H9 (cell line): Measurements from ENCODE around the gene NOP9. TPM values are rescaled to one million over a fixed set of nuclear protein-coding genes. Genes with fewer than 3 reads are reported as not detected.
A peak's percentile ranks its signal among the peaks of the same experiment; 100 is the strongest.

ENCODE experiments used
- DNase-seq: peaks from one replicate; pipeline ENCODE4 v3.0.0-alpha.2; 2017
- H2AFZ ChIP-seq: one replicate; pipeline ENCODE4 v1.6.1; 2013; ENCODE audit warnings: mild to moderate bottlenecking, low read length, control low read depth, moderate library complexity
- H2AK5ac ChIP-seq: 2 replicates; pipeline ENCODE4 v1.6.1; 2013; ENCODE audit warnings: low read length, control low read depth, mixed read lengths; ENCODE audit not compliant: insufficient read length
- H2BK120ac ChIP-seq: one replicate; pipeline ENCODE4 v1.6.1; 2013; ENCODE audit warnings: low read depth, mild to moderate bottlenecking, low read length, control low read depth, inconsistent platforms; ENCODE audit not compliant: poor library complexity, severe bottlenecking
- H2BK12ac ChIP-seq: 2 replicates; pipeline ENCODE4 v1.6.1; 2013; ENCODE audit warnings: low read length, control low read depth, mixed read lengths, low read depth; ENCODE audit not compliant: insufficient read length
- H2BK15ac ChIP-seq: 2 replicates; pipeline ENCODE4 v1.6.1; 2013; ENCODE audit warnings: low read depth, low read length, control low read depth
- H2BK20ac ChIP-seq: one replicate; pipeline ENCODE4 v1.6.1; 2013; ENCODE audit warnings: low read depth, mild to moderate bottlenecking, low read length, control low read depth, inconsistent platforms; ENCODE audit not compliant: poor library complexity, severe bottlenecking
- H2BK5ac ChIP-seq: 2 replicates; pipeline ENCODE4 v1.6.1; 2013; ENCODE audit warnings: low read length, control low read depth, mixed read lengths; ENCODE audit not compliant: insufficient read length
- H3K14ac ChIP-seq: 2 replicates; pipeline ENCODE4 v1.6.1; 2013; ENCODE audit warnings: low read length, control low read depth; ENCODE audit not compliant: insufficient read depth
- H3K18ac ChIP-seq: 2 replicates; pipeline ENCODE4 v1.6.1; 2013; ENCODE audit warnings: low read depth, mild to moderate bottlenecking, mixed read lengths, low read length, control low read depth; ENCODE audit not compliant: insufficient read length
- H3K23ac ChIP-seq: 2 replicates; pipeline ENCODE4 v1.6.1; 2013; ENCODE audit warnings: low read length, control low read depth, mixed read lengths, low read depth; ENCODE audit not compliant: insufficient read length
- H3K23me2 ChIP-seq: 2 replicates; pipeline ENCODE4 v1.6.1; 2013; ENCODE audit warnings: low read depth, mild to moderate bottlenecking, mixed read lengths, low read length, control low read depth; ENCODE audit not compliant: insufficient read length, poor library complexity, severe bottlenecking
- H3K27ac ChIP-seq: 2 replicates; pipeline ENCODE4 v1.5.1; 2013; ENCODE audit warnings: low read length, control low read depth, mixed read lengths, low read depth; ENCODE audit not compliant: insufficient read length
- H3K27me3 ChIP-seq: 2 replicates; pipeline ENCODE4 v1.6.1; 2013; ENCODE audit warnings: low read length, control low read depth, inconsistent platforms; ENCODE audit not compliant: insufficient read depth
- H3K4ac ChIP-seq: 2 replicates; pipeline ENCODE4 v1.6.1; 2013; ENCODE audit warnings: low read depth, mild to moderate bottlenecking, control low read depth, inconsistent platforms, low read length, moderate library complexity
- H3K4me1 ChIP-seq: 2 replicates; pipeline ENCODE4 v1.6.1; 2013; ENCODE audit warnings: low read length, control low read depth, inconsistent platforms; ENCODE audit not compliant: insufficient read depth
- H3K4me2 ChIP-seq: 2 replicates; pipeline ENCODE4 v1.6.1; 2013; ENCODE audit warnings: low read length, control low read depth, mixed read lengths; ENCODE audit not compliant: insufficient read length, insufficient read depth
- H3K56ac ChIP-seq: 2 replicates; pipeline ENCODE4 v1.6.1; 2013; ENCODE audit warnings: low read depth, mild to moderate bottlenecking, mixed read lengths, low read length, control low read depth; ENCODE audit not compliant: insufficient read length
- H3K79me1 ChIP-seq: 2 replicates; pipeline ENCODE4 v1.6.1; 2013; ENCODE audit warnings: low read depth, mild to moderate bottlenecking, moderate library complexity, low read length, control low read depth, inconsistent platforms; ENCODE audit not compliant: insufficient read depth, poor library complexity, severe bottlenecking
- H3K79me2 ChIP-seq: 2 replicates; pipeline ENCODE4 v1.6.1; 2013; ENCODE audit warnings: low read length, control low read depth, inconsistent platforms; ENCODE audit not compliant: insufficient read depth
- H3K9ac ChIP-seq: 2 replicates; pipeline ENCODE4 v1.6.1; 2013; ENCODE audit warnings: low read length, control low read depth, mixed read lengths; ENCODE audit not compliant: insufficient read length; ENCODE audit errors: extremely low read depth
- H3K9me3 ChIP-seq: one replicate; pipeline ENCODE4 v1.6.1; 2013; ENCODE audit warnings: low read depth, low read length, inconsistent platforms; ENCODE audit not compliant: control insufficient read depth
- H3T11ph ChIP-seq: one replicate; pipeline ENCODE4 v1.6.1; 2013; ENCODE audit warnings: mild to moderate bottlenecking, low read length, control low read depth, inconsistent platforms
- H4K20me1 ChIP-seq: one replicate; pipeline ENCODE4 v1.6.1; 2013; ENCODE audit not compliant: control insufficient read depth, insufficient read length, insufficient read depth
- H4K5ac ChIP-seq: 2 replicates; pipeline ENCODE4 v1.6.1; 2013; ENCODE audit warnings: low read depth, mild to moderate bottlenecking, mixed read lengths, low read length, control low read depth; ENCODE audit not compliant: insufficient read length
- H4K8ac ChIP-seq: replicated peaks from 2 replicates; pipeline ENCODE4 v1.6.1; 2013; ENCODE audit warnings: low read length, control low read depth, mixed read lengths, low read depth; ENCODE audit not compliant: insufficient read length
- H4K91ac ChIP-seq: 2 replicates; pipeline ENCODE4 v1.6.1; 2013; ENCODE audit warnings: low read depth, mild to moderate bottlenecking, moderate library complexity, mixed read lengths, low read length, control low read depth; ENCODE audit not compliant: insufficient read length
- H3K27ac Mint-ChIP-seq, 3 experiments: 2 replicates in 2 of 3; 3 replicates in 1 of 3; pipeline ENCODE4 v1.8.0; 2020 to 2021; ENCODE audit warnings: mixed read lengths in 3 of 3, mild to moderate bottlenecking in 1 of 3, moderate library complexity in 1 of 3
- H3K27me3 Mint-ChIP-seq: 2 replicates; pipeline ENCODE4 v1.8.0; 2021; ENCODE audit warnings: low read depth, mild to moderate bottlenecking, moderate library complexity, mixed read lengths
- H3K36me3 Mint-ChIP-seq, 3 experiments: 2 replicates in 2 of 3; 3 replicates in 1 of 3; pipeline ENCODE4 v1.8.0; 2020 to 2021; ENCODE audit warnings: low read depth in 3 of 3, mixed read lengths in 3 of 3; ENCODE audit not compliant: insufficient read depth in 1 of 3
- H3K4me1 Mint-ChIP-seq, 2 experiments: 2 replicates each; pipeline ENCODE4 v1.8.0; 2020; ENCODE audit warnings: mixed read lengths in 2 of 2
- H3K4me3 Mint-ChIP-seq, 2 experiments: 2 replicates in 1 of 2; 3 replicates in 1 of 2; pipeline ENCODE4 v1.8.0; 2020 to 2021; ENCODE audit warnings: mild to moderate bottlenecking in 2 of 2, mixed read lengths in 2 of 2, moderate library complexity in 1 of 2
- H3K9me3 Mint-ChIP-seq, 2 experiments: 2 replicates in 1 of 2; 3 replicates in 1 of 2; pipeline ENCODE4 v1.8.0; 2020; ENCODE audit warnings: mild to moderate bottlenecking in 2 of 2, mixed read lengths in 2 of 2, moderate library complexity in 1 of 2
- WGBS: extraction: QIAGEN DNeasy Blood & Tissue Kit; methylation state at CpG from one replicate; pipeline ENCODE4 v1.1.7; 2013; ENCODE audit warnings: missing lambda C conversion rate, low lambda C conversion rate, mixed read lengths; ENCODE audit not compliant: insufficient read length; ENCODE audit errors: extremely low coverage; 5-methylcytosine and 5-hydroxymethylcytosine counted together
- total RNA-seq: library from RNA; stranded (reverse); gene quantifications from 2 replicates; pipeline ENCODE4 v1.2.1, GENCODE V29; 2021
- TF ChIP-seq, protein P1 (sequence below): fragments of 200-600 bp; sonication (generic); conservative IDR thresholded peaks from 3 replicates; pipeline ENCODE4 v1.8.0; 2021; ENCODE audit warnings: antibody characterized with exemption, mild to moderate bottlenecking

Gene NOP9
- total RNA-seq, 1 experiment from 2014 or later, result 34.7 TPM

DNA sequence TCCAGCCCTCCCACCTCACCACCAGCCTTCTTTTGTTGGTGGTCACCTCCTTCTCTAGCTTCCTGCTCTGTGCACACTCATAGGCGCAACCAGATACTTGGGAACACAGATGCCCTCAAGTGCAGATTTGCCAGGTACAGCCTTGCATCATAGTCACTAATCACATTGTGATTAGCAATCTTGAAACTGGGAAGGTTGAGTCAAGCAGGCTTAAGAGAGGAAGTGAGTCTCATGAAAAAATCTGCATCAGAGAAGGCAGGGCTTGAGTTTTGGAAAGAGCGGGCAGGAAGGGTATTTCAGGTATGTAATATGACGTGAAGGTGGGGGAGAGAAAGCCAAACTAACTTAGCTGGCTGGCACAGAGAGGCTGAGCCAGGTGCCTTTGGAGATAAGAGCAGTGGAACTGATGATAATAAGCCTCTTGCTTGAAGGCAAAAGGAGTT lies 25.5 kb upstream of the NOP9 start:
- no CpG with 5 or more reads among the region's 3 CpGs for WGBS
- no peak overlapping the region for H3K56ac ChIP-seq
- no peak overlapping the region for H4K5ac ChIP-seq
- H3K9me3 ChIP-seq, result no peaks in the 10 kb centered on the region
- no peak overlapping the region for H3K14ac ChIP-seq
- no peaks in the 10 kb centered on the region for H3K27me3 ChIP-seq
- H4K91ac ChIP-seq, result no peak overlapping the region
- H2AK5ac ChIP-seq, result no peak overlapping the region
- H2BK20ac ChIP-seq, result no peak overlapping the region
- DNase-seq, result no peak
- H4K20me1 ChIP-seq, result no peaks in the 10 kb centered on the region
- H3K27me3 Mint-ChIP-seq, result no peaks in the 10 kb centered on the region
- no peak overlapping the region for H3K18ac ChIP-seq
- no peaks in the 10 kb centered on the region for H3K9me3 Mint-ChIP-seq
- H3K4me1 ChIP-seq, result no peaks in the 10 kb centered on the region
- peaks cover 8% of the 10 kb centered on the region for H3K23me2 ChIP-seq
- no peak overlapping the region for H3K4me2 ChIP-seq
- no peaks in the 10 kb centered on the region for H3K79me2 ChIP-seq
- H2BK12ac ChIP-seq, result no peak overlapping the region
- H3T11ph ChIP-seq, result no peak overlapping the region
- peak overlapping the region in 1 of 3 experiments; percentile 11; a peak in 1 of 7 replicates for H3K27ac Mint-ChIP-seq
- no peak overlapping the region for H2BK5ac ChIP-seq
- no peak overlapping the region for H2AFZ ChIP-seq
- H3K23ac ChIP-seq, result no peak overlapping the region
- H3K4me3 Mint-ChIP-seq, result no peak overlapping the region
- no peak overlapping the region for H2BK120ac ChIP-seq
- H3K4ac ChIP-seq, result no peak overlapping the region
- H4K8ac ChIP-seq, result no peak overlapping the region
- TF ChIP-seq, protein P1, sequence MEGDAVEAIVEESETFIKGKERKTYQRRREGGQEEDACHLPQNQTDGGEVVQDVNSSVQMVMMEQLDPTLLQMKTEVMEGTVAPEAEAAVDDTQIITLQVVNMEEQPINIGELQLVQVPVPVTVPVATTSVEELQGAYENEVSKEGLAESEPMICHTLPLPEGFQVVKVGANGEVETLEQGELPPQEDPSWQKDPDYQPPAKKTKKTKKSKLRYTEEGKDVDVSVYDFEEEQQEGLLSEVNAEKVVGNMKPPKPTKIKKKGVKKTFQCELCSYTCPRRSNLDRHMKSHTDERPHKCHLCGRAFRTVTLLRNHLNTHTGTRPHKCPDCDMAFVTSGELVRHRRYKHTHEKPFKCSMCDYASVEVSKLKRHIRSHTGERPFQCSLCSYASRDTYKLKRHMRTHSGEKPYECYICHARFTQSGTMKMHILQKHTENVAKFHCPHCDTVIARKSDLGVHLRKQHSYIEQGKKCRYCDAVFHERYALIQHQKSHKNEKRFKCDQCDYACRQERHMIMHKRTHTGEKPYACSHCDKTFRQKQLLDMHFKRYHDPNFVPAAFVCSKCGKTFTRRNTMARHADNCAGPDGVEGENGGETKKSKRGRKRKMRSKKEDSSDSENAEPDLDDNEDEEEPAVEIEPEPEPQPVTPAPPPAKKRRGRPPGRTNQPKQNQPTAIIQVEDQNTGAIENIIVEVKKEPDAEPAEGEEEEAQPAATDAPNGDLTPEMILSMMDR, result no peak
- no peak overlapping the region for H3K27ac ChIP-seq
- H2BK15ac ChIP-seq, result no peak overlapping the region
- H3K4me1 Mint-ChIP-seq, result peaks cover 12 to 14% of the 10 kb centered on the region in 2 experiments
- H3K9ac ChIP-seq, result no peak overlapping the region
- 0 out of 7 replicates have a peak, but pooled peaks cover 0 to 4% (median 0%) of the 10 kb centered on the region in 3 experiments for H3K36me3 Mint-ChIP-seq
- H3K79me1 ChIP-seq, result no peaks in the 10 kb centered on the region
